ENCODE measurements around the gene TMEM156.

The TMEM156 gene, protein sequence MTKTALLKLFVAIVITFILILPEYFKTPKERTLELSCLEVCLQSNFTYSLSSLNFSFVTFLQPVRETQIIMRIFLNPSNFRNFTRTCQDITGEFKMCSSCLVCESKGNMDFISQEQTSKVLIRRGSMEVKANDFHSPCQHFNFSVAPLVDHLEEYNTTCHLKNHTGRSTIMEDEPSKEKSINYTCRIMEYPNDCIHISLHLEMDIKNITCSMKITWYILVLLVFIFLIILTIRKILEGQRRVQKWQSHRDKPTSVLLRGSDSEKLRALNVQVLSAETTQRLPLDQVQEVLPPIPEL

DNA sequence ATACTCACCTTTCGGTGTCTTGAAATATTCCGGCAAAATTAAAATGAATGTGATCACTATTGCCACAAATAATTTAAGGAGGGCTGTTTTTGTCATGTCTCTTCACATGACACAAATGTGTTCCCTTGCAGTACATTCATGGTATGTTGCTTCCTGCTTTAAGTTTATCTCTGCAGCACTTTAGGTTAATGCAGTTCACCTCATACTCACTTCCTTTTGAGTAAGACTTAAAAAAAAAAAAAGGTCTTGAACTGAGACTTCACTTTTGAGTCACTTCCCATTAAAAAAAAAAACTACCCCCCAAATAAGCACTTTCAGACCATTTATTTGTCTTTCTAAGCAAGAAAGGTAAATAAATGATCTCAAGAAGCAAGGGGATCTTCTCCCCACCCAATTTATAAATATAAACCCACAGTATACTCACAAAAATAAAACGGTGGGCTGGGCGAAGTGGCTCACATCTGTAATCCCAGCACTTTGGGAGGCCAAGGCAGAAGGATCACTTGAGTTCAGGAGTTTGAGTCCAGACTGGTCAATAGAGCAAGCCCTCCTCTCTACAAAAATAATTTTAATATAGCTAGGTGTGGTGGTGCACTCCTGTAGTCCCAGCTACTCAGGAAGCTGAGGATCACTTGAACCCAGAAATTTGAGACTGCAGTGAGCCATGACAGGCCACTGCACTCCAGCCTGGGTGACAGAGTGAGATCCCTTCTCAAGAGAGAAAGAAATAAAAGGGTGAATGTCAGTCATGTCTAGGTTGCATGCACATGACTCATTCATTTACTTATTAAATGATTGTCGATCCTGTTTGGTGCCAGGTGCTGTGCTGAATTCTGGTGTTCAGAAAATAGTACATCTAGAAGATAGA lies at the start of gene TMEM156:
TSS of gene TMEM156 (minus strand) at position 192 of the 868 bp plus-strand sequence. CDS start at position 96, 96 bp downstream.
- H3K4me1 ChIP-seq (ENCODE audit: control insufficient read depth, insufficient read depth, low read length): no peaks in the 10 kb centered on the region
- no peaks in the 10 kb centered on the region for H3K36me3 ChIP-seq (ENCODE audit: control insufficient read depth in 2 of 2, insufficient read depth in 1 of 2, low read length in 2 of 2)
- no peak within 1 kb of the TSS for H3K27ac ChIP-seq (ENCODE audit: extremely low read depth, low read depth, low read length)
- POLR2A ChIA-PET: no interaction called here
- H3K9me3 ChIP-seq (ENCODE audit: control insufficient read depth, insufficient read depth, low read depth, low read length): no peaks in the 10 kb centered on the region
- CTCF ChIA-PET: no interaction called here
- TF ChIP-seq ZNF610 (tag by site-specific recombination; IDR thresholded peaks at IDR 0.05; ENCODE audit: borderline replicate concordance): no peak
- no peak for TF ChIP-seq HOXA7 (CRISPR knock-in tag; IDR thresholded peaks at IDR 0.05; ENCODE audit: borderline replicate concordance)
- no peak for TF ChIP-seq ZNF394 (tag by site-specific recombination; IDR thresholded peaks at IDR 0.05; ENCODE audit: borderline replicate concordance)
- no peak for TF ChIP-seq ZNF112 (tag by site-specific recombination; IDR thresholded peaks at IDR 0.05)
- TF ChIP-seq ZNF768 (tag by site-specific recombination; IDR thresholded peaks at IDR 0.05): no peak
- TF ChIP-seq, protein P1, sequence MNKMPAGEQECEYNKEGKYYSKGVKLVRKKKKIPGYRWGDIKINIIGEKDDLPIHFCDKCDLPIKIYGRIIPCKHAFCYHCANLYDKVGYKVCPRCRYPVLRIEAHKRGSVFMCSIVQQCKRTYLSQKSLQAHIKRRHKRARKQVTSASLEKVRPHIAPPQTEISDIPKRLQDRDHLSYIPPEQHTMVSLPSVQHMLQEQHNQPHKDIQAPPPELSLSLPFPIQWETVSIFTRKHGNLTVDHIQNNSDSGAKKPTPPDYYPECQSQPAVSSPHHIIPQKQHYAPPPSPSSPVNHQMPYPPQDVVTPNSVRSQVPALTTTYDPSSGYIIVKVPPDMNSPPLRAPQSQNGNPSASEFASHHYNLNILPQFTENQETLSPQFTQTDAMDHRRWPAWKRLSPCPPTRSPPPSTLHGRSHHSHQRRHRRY (tag by site-specific recombination; IDR thresholded peaks at IDR 0.05): no peak
- TF ChIP-seq HOXD13 (CRISPR knock-in tag; IDR thresholded peaks at IDR 0.05; ENCODE audit: borderline replicate concordance): no peak
- no peak for TF ChIP-seq SALL2 (tag by site-specific recombination; IDR thresholded peaks at IDR 0.05; ENCODE audit: borderline replicate concordance)
- TF ChIP-seq, protein P2, sequence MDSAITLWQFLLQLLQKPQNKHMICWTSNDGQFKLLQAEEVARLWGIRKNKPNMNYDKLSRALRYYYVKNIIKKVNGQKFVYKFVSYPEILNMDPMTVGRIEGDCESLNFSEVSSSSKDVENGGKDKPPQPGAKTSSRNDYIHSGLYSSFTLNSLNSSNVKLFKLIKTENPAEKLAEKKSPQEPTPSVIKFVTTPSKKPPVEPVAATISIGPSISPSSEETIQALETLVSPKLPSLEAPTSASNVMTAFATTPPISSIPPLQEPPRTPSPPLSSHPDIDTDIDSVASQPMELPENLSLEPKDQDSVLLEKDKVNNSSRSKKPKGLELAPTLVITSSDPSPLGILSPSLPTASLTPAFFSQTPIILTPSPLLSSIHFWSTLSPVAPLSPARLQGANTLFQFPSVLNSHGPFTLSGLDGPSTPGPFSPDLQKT (IDR thresholded peaks at IDR 0.05; ENCODE audit: borderline replicate concordance, low read depth, low read length): no peak
- no peak for TF ChIP-seq ZNF776 (tag by site-specific recombination; IDR thresholded peaks at IDR 0.05; ENCODE audit: borderline replicate concordance)
- no peak for TF ChIP-seq YY1 (tag by site-specific recombination; IDR thresholded peaks at IDR 0.05)
- no peak for TF ChIP-seq ZNF433 (tag by site-specific recombination; IDR thresholded peaks at IDR 0.05; ENCODE audit: low read depth)
- TF ChIP-seq, protein P3, sequence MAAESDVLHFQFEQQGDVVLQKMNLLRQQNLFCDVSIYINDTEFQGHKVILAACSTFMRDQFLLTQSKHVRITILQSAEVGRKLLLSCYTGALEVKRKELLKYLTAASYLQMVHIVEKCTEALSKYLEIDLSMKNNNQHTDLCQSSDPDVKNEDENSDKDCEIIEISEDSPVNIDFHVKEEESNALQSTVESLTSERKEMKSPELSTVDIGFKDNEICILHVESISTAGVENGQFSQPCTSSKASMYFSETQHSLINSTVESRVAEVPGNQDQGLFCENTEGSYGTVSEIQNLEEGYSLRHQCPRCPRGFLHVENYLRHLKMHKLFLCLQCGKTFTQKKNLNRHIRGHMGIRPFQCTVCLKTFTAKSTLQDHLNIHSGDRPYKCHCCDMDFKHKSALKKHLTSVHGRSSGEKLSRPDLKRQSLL (tag by site-specific recombination; IDR thresholded peaks at IDR 0.05): no peak
- TF ChIP-seq, protein P4, sequence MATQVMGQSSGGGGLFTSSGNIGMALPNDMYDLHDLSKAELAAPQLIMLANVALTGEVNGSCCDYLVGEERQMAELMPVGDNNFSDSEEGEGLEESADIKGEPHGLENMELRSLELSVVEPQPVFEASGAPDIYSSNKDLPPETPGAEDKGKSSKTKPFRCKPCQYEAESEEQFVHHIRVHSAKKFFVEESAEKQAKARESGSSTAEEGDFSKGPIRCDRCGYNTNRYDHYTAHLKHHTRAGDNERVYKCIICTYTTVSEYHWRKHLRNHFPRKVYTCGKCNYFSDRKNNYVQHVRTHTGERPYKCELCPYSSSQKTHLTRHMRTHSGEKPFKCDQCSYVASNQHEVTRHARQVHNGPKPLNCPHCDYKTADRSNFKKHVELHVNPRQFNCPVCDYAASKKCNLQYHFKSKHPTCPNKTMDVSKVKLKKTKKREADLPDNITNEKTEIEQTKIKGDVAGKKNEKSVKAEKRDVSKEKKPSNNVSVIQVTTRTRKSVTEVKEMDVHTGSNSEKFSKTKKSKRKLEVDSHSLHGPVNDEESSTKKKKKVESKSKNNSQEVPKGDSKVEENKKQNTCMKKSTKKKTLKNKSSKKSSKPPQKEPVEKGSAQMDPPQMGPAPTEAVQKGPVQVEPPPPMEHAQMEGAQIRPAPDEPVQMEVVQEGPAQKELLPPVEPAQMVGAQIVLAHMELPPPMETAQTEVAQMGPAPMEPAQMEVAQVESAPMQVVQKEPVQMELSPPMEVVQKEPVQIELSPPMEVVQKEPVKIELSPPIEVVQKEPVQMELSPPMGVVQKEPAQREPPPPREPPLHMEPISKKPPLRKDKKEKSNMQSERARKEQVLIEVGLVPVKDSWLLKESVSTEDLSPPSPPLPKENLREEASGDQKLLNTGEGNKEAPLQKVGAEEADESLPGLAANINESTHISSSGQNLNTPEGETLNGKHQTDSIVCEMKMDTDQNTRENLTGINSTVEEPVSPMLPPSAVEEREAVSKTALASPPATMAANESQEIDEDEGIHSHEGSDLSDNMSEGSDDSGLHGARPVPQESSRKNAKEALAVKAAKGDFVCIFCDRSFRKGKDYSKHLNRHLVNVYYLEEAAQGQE (tag by site-specific recombination; IDR thresholded peaks at IDR 0.05): no peak
- no peak within 1 kb of the TSS for H3K4me3 ChIP-seq (ENCODE audit: low read depth, low read length)

DNA sequence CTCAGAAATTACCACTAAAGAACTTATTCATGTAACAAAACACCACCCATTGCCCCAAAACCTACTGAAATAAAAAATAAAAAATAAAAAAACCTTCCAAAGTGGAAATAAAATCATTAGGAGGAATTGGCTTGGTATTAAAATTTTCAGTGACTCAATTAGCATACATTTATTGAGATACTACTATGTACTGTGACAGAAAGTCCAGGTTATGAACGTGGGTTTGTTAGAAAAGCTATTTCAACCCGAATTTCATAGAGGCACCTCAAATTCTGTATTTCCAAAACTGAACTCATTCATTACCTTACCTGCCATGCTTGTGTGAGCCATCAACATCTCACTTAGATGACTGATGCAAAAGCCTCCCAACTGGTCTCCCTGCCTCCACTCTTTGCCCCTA lies 46.6 kb upstream of the TMEM156 start:
- Histone ChIP-seq H3K9me3 (ENCODE audit: control insufficient read depth, insufficient read depth, low read depth, low read length) (no peaks in the 10 kb centered on the region), H3K36me3 (ENCODE audit: control insufficient read depth in 2 of 2, insufficient read depth in 1 of 2, low read length in 2 of 2) (peaks cover 0 to 5% of the 10 kb centered on the region in 2 experiments; a peak in 1 of 3 replicates), H3K4me1 (ENCODE audit: control insufficient read depth, insufficient read depth, low read length) (no peaks in the 10 kb centered on the region), H3K4me3 (ENCODE audit: low read depth, low read length) (no peak overlapping the region), H3K27ac (ENCODE audit: extremely low read depth, low read depth, low read length) (no peak overlapping the region)
- POLR2A ChIA-PET: no interaction called here
- CTCF ChIA-PET: interaction anchor here (0.8 kb wide), 1 partner anchor 39 kb away, joined by 3 read pairs; no protein-coding TSS in a partner anchor
- TF ChIP-seq ZNF174 (tag by site-specific recombination; IDR thresholded peaks at IDR 0.05): no peak
- TF ChIP-seq ZNF664 (tag by site-specific recombination; IDR thresholded peaks at IDR 0.05): peak; percentile 63
- TF ChIP-seq ZNF350 (tag by site-specific recombination; IDR thresholded peaks at IDR 0.05): no peak
- TF ChIP-seq, protein P5, sequence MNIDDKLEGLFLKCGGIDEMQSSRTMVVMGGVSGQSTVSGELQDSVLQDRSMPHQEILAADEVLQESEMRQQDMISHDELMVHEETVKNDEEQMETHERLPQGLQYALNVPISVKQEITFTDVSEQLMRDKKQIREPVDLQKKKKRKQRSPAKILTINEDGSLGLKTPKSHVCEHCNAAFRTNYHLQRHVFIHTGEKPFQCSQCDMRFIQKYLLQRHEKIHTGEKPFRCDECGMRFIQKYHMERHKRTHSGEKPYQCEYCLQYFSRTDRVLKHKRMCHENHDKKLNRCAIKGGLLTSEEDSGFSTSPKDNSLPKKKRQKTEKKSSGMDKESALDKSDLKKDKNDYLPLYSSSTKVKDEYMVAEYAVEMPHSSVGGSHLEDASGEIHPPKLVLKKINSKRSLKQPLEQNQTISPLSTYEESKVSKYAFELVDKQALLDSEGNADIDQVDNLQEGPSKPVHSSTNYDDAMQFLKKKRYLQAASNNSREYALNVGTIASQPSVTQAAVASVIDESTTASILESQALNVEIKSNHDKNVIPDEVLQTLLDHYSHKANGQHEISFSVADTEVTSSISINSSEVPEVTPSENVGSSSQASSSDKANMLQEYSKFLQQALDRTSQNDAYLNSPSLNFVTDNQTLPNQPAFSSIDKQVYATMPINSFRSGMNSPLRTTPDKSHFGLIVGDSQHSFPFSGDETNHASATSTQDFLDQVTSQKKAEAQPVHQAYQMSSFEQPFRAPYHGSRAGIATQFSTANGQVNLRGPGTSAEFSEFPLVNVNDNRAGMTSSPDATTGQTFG (tag by site-specific recombination; IDR thresholded peaks at IDR 0.05; ENCODE audit: borderline replicate concordance): no peak
- TF ChIP-seq, protein P6, sequence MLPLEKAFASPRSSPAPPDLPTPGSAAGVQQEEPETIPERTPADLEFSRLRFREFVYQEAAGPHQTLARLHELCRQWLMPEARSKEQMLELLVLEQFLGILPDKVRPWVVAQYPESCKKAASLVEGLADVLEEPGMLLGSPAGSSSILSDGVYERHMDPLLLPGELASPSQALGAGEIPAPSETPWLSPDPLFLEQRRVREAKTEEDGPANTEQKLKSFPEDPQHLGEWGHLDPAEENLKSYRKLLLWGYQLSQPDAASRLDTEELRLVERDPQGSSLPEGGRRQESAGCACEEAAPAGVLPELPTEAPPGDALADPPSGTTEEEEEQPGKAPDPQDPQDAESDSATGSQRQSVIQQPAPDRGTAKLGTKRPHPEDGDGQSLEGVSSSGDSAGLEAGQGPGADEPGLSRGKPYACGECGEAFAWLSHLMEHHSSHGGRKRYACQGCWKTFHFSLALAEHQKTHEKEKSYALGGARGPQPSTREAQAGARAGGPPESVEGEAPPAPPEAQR (tag by site-specific recombination; IDR thresholded peaks at IDR 0.05): no peak
- no peak for TF ChIP-seq SETDB1 (IDR thresholded peaks at IDR 0.05; ENCODE audit: insufficient read length, low read length)
